Activated CD8-positive, alpha-beta memory T cell treated with anti-CD3 and anti-CD28 coated beads, Interleukin-2, amount 50 U/mL, for 1 hour (primary cell): ENCODE results near the gene HAAO.

Experiments
- DNase-seq: peaks from one replicate; pipeline ENCODE4 v3.0.0-alpha.2; 2020; ENCODE audit errors: extremely low read depth

HAAO gene

GRCh38 chr2:42793334-42794270 lies 1.2 kb upstream of the HAAO start:
- DNase-seq = no peak

- DNase-seq = no peak
These were observed 248 bp downstream of the HAAO start for GRCh38 chr2:42792087-42792582.

- DNase-seq = no peak
These were observed 777 bp downstream of the HAAO start for GRCh38 chr2:42791606-42792005.

- DNase-seq = no peak
These were observed 2.6 kb downstream of the HAAO start for GRCh38 chr2:42789751-42790150.

DNA sequence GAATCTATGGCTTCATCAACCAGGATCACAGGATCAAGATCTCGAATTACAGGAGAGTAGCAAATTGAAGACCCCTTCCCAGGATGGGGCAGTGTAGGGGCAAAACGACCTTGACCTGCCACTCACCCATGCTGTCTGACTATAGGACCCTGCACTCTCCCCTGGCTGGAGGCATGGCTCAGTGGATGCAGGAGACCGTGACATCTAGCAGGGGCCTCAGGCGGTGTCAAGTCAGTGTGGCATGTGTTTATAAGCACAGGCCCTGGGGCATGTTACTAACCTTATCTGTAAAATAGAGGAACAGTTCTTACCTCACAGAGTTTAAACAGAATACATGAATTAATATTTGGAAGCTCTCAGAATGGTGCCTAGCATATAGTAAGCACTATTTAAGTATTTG lies 3.5 kb downstream of the HAAO start:
- no peak for DNase-seq

GRCh38 chr2:42788478-42788793 lies 3.9 kb downstream of the HAAO start:
- no peak for DNase-seq

DNA sequence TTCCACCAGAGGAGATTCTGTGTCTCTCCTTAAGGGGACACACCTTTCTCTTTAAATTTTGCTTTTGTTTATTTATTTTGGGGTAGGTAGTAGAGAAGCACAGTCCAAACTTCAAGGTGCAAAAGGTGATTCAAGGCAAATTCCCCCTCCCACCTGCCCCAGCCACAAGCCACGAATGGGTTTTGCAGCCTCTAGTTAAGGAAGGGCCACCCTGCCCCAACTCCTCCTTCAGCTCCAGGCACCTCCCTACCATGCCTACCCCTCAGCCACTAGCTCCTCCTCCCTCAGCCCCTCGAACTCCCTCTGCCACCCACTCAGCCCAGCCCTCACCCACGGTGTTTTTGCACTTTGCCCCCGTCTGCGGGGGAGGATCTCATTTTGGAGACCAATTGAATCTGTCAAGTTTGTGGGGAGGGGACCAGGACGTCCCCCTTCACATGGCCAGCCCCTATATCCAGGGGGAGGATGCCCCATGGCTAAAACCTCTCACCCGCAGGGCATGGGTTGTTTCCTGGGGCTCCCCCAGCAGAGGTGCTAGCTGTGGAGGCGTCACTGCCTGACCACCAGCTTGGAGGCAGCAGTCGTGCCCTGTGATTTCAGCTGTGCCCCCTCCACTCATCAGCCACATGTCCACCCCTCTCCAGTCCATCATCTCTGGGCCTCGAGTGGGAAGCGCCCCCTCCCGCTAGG lies 4.5 kb downstream of the HAAO start:
- DNase-seq = no peak

DNA sequence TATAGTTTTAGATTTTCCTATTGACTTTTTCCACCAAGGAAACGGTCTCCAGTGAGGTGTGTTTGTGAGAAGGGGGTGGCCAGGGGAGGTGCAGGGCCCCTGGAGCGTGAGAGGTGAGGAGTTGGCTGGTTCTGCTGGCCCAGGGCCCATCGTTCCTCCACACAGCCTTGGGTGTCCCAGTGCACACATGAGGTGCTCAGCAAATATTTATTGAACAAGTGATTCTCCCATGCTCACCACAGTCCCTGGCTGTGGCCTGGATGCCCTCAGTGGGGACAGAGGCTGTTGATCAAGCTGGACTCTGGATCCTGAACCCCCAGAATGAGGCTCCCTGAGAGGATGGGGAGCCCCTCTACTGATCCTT lies 5.0 kb downstream of the HAAO start:
- no peak for DNase-seq

GRCh38 chr2:42786561-42787345 lies 5.6 kb downstream of the HAAO start:
- no peak for DNase-seq

DNA sequence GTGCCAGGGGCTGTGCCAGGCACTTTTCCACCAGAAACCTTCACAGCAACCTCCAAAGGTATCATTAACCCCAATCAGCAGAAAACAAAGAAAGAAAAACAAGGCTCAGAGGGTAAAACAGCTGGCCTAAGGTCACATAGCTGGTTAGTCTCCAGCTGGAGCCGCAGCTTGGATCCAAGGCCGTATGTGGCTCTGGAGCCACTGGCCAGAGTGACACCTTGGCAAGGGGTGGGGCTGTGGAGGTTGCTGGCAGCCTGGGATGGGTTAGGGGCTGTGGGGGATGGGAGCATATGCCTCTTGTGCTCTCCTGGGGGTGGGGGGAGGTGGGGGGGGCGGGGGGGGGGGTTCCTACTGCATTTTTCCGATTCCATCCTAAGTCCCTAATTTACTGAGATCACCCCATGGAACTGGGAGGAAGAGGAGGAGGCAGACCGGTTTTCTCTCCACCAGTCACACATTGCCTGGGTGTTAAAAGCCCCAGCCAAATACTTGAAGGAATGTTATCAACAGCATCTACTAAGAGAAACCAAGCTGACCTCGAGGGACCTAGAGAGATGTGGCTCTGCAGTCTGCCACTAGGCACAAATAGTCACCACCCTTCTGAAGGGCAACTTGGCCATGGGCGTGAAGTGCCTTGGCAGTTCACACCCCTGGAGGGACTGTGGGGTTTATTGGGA lies 8.0 kb downstream of the HAAO start:
- no peak for DNase-seq

DNA sequence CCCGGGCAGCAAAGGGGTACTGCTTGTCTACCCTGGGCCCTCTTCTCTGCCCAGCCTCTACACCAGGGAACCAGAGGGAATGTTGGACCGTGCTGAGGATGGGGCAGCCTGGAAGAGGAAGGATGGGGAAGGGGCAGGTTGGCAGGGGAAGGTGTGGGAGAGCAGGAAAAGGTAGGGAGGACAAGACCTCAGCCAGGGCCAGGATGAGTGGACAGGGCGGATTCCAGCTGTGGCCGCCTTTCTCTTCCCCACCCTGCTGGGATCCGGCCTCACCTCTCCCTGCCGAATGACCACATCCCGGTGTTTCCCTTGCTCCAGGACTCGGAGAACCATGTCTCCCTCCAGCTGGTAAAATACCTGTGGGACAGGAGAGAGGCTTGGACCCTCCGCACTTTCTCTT lies 8.9 kb downstream of the HAAO start:
- no peak for DNase-seq

DNA sequence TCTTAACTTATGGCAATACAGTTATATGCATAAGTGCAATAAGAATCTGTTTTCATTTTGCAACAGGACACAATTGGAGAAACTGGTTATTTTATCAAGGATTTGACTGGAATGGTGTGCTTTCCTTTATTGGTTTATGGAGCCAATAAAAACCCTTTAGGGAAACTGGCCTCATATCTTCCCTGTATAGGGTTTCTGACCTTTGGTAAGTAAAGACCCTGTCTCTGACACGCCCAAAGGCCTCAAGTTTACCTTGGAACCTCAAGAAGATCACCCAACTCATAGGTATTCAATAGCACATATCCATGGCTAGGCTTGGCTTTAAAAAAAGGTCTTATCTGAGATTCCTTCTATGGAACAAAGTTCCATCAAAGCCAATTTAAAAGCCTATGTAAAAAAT lies 11.2 kb downstream of the HAAO start:
- no peak for DNase-seq

DNA sequence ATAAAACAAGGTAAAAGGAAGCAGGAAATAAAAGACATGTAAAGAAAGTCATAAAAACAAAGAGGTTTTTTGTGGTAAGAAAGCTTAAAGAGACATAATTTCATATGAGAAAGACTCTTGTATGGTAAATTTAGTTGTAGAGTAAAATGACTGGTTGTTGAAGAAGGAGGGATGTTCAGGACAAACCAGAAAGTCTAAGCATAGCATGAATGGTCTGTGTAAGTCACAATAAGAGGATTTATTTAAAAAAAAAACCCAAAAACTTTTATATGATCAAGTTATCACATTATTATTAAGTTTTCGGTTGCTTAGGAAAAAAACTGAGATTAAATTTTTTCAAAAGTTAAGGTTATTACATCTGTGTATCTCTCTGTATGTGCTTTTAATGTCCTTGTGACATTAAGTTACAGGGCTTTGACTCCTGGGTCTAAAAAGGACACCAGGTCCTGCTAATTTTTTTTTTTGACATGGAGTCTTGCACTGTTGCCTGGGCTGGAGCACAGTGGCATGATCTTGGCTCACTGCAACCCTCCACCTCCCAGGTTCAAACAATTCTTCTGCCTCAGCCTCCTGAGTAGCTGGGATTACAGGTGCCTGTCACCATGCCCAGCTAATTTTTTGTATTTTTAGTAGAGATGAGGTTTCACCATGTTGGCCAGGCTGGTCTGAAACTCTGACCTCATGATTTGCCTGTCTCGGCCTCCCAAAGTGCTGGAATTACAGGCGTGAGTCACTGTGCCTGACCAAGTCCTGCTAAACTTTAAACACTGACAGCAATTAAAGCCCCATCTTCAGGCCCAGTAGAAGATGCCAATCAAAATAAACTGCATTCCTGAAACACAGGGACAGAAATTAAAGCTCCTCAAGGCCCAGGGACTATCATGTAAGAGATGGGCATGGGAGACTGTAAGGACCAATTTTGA lies 14.2 kb downstream of the HAAO start:
- DNase-seq = no peak

DNA sequence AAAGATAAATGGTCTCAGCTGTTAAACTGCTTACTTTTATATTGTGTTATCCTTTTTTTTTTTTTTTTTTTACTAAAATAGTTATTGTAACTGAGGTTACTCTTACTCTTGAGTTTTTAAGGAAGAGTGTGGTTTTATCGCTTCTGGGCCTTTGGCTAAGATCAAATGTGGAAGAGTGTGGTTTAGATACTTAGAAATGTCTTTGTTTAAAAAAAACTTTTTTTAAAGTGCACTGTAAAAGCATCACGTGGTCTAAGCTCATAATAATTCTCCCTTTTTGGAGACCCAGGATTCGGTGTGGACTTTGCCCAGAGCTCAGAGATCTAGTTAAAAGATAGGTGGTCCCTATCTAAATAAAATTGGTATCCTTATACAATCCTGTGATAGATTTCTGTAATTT lies 16.6 kb downstream of the HAAO start:
- DNase-seq = no peak

DNA sequence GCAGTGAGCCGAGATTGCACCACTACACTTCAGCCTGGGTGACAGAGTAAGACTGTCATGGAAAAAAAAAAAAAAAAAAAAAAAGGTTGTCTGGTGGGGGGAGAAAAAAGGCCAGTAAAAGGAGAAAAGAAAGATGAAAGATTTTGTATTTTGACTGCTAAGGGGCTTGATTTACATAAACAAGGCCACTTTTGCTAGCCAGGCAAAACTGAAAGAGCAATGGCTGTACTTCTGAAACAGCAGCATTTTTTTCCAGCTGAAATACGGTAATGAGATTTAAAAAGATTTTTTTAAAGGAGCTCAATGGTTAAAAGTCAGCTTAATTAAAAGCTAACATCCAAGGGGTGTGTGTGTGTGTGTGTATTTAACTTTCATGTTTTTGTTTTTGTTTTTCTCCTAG lies 17.2 kb downstream of the HAAO start:
- no peak for DNase-seq

DNA sequence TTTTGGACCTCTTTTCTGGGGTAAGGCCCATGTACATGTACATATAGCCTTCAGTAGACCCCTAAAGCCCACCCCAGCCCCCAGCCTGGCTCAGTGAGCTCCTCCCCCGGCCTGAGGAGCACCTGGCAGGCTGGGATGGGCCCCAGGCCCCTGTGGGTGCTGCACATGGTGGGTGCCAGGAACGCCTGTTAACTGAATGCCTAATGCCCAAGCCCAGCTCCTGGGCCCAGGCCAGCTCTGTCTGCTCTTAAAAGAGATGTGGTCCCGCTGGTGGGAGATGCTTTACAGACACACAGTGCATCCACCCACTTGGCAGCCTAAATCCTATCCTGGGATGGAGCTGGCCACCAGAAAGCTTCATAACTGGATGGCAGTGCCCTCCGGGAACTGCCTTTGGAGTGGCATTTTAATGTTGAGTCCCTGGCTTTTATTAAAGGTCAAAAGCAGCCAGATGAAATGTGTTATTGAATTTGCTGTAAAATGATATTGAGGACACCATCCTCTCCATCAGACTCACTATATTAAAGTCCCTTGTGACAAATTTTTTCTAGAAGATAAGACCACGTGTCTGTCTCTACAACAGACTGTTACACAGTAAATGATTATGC lies 20.7 kb downstream of the HAAO start:
- DNase-seq = no peak

DNA sequence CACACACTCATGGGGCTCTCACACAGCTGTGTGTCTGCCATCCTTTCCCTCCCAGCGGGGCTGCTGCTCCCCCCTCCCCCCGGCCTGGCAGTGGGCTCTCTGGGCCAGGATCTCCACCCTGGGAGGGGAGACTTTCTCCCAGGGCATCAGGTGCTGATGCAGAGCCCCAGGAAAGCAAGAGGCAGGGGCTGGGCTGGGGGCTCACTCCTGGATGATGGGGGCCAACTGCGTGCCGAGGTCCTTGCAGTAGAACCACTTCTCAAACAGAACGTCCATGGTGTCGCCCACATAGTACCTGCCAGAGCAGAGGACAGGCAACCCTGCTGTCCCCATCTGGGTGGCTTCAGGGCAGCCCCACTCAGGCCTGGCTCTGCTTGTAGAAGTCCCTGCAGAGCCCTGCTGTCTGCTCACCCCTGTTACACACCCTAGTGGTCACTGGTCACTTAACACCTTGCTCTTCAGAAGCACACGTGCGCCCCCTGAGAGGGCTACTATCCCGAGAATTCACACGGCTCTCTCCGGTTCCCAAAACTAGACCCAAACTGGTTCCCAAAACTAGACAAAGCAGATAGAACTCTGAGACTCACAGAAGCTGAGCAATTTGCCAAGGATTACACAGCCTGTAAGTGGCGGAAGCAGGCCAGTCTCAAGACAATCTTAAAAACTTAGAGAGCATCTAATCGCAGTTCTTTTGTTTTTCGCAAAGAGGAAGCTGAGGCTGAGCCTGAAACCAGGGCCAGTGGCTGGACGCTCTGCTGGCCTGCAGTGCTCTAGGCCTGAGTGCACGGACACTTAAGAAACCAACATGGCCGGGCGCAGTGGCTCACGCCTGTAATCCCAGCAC lies 21.9 kb downstream of the HAAO start:
- DNase-seq = no peak

GRCh38 chr2:42769583-42770287 lies 22.6 kb downstream of the HAAO start:
- no peak for DNase-seq
